GM21576 (cell line): ENCODE measurements around the gene C1orf159.
"Not testable (repeated sequence)": the region's sequence is repeated elsewhere in the genome, so short reads cannot be mapped to it uniquely, and the experiment has no call there.

Experiments used
- ATAC-seq: cut with Tn5 transposase; IDR thresholded peaks from one replicate; pipeline ENCODE4 v1.9.1; 2021; ENCODE audit warnings: mild to moderate bottlenecking, moderate library complexity; ENCODE audit not compliant: unreplicated experiment

C1orf159 gene

DNA sequence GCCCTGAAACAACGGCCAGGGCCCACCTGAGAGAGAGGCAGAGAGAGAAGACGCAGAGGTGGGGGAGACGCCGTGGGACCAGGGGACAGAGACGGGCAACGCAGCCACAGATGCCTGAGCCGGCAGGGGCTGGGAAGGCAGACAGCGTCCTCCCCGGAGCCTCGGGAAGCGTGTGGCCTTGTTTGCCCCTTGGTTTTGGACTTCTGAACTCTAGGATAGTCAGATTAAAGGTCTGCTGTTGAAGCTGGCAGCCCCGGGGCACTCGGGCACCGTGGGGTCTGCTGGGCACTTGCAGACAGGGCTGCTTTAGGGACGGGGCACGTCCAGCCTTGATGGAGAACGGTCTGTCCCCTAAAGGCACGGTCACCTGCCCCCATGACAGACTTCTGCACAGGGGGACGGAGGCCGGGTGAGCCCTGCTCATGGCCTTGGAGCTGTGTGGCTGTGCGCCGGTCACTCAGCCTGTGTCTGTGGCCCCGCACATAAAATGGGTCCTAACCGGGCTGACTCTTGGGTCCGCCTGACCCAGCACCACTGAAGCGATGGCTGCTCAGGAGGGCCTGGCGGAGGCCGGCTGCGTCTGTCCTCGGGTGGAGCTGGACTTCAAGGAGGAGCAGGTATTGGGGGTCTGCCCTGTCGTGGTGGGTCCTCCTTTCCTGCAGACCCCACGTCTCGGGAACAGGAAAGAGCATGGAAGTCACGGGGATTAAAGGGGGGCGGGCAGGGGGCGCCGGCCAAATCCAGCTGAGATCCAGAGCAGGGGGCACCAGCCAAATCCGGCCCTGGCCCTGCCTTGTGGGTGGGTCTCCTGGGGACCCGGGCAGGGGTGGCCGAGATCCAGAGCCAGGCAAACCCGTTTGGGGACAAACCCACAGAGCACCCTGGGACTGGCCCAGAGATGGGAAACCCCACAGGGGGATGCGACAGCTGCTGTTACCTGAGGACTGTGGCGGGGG lies 32.2 kb downstream of the C1orf159 start:
- ATAC-seq: no peak

DNA sequence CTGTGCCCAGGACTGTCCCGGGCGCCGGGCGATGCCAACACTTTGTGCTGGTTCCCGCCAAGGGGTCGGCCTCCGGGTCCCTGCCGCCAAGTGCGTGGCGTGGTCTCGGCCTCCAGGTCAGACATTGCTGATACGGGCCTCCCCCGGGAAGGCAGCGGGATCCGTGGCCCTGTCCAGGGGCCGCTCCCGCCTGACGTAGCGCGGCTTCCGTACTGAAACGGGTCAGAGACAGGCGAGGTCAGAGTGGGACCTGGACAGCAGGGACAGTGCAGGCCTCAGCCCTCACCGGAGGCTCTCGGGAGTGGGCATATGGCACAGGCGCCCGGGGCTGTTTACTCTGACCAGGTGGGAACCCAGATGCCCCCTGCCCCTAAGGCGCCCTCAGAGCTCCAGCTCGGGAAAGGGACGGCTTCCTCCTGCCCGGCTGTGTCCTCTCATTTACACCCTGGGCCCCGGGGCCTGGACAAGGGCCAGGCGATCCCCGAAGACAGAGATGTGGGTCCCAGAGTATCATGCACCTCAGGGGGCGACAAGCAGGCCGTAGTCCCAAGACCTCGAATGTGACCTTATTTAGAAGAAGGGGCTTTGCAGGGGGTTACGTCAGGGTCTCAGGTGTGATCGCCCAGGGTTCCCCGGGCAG lies 33.0 kb downstream of the C1orf159 start:
- no peak for ATAC-seq

DNA sequence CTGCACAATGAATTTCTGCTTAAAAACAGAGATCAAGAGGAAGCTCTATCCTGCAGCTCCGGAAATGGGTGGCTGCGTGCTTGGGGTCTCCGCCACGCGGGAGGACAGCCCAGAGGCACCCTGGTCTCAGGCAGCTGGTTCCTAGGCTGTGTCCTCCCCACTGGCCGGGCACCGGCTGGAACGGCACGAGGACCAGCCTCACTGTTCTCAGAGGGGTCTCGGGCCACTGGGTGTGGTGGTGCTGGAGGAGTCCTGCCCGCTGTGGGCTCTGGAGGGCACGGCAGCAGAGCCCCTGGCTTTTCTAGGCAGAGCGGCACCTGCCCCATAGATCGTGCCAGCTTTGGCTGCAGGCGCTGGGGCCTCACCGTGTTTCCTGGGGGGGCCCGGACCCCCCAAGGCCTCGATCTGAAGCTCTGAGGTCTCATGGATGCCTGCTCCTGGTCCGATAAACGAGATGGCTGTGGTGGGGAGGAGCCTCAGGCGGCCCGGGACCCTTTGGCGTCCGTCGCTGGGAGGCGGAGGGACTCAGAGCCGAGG lies 33.6 kb downstream of the C1orf159 start:
- ATAC-seq: no peak

DNA sequence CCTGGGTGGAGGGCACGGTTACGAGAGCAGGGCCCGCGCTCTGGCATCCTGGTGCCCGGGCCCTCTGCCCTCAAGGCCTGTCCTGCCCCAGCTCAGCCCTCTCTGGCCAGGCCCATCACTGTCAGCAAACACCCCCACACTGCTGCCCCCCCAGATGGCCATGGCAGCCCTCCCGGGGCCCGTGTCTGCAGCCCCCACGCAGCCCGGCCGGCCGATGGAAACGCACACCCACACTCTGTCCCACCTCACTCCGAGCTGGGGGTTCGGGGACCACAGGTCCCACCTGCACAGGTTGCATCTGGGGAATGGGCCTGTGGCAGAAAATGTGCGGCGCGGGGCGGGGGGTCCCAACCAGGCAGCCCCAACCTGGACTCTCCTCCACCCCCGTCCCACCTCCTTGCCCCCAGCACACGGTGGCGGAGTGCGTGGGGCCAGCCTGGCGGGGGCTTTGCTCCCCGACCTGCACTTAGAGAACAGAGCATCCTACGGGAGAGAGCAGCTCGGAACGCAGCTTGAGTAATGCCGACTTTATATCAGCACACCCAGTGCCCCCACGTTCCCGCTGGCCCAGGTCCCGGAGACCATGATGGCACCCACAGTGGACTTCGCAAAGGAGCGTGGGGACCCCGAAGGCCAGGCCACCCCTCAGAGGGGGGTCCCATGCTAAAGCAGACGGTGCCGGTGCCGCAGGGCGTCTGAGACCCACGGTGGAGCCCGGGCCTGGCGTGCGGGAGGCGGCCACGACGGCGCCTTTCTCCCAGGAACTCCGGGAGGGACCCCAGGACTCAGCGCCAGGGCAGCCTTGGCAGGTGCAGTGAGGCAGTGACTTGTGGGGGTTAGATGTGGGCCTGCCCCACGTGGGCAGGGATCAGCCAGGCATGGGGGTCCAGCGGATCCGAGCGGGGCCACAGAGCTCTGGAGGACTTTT lies 34.3 kb downstream of the C1orf159 start:
- ATAC-seq: no peak

DNA sequence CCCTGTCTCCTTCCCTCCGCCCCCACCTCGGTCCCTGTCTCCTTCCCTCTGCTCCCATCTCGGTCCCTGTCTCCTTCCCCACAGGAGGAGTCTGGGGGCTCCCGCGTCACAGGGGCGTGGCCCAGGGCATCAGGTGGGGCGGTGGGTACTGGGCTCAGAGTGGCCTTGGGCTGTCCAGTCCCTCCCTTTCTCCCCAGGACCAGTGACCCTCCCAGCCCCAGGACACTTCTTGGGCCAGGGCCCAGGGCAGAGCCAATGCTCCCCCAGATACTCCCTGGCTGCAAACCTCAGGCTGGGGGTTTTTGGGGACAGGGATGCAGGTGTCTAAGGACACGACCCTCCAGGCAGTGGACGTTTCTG lies 35.0 kb downstream of the C1orf159 start:
- no peak for ATAC-seq

DNA sequence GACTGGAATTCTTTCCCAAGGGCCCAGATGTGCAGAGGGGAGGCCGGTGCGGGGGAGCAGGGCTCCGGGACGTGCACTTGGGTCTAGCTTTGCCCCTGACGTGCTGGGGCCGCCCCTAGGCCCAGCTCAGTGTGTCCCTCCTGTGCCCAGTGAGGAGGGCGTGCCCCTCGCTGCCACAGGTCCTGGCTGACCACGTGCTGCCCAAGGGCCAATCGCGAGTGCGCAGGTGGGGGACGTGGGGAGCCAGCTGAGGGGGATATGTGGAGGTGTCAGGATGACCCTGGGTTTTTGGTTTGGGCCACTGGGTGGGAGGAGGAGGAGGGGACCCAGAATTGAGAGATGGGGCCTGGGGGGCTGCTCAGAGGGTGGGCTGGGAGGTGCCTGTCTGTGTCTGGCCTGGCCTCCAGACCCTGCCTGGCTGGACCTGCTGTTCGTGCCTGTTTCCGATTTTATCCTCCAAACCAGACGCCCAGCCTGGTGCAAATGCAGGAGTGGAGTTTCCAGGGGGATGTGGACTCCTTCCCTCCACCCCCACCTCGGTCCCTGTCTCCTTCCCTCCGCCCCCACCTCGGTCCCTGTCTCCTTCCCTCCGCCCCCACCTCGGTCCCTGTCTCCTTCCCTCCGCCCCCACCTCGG lies 35.6 kb downstream of the C1orf159 start:
- no peak for ATAC-seq

DNA sequence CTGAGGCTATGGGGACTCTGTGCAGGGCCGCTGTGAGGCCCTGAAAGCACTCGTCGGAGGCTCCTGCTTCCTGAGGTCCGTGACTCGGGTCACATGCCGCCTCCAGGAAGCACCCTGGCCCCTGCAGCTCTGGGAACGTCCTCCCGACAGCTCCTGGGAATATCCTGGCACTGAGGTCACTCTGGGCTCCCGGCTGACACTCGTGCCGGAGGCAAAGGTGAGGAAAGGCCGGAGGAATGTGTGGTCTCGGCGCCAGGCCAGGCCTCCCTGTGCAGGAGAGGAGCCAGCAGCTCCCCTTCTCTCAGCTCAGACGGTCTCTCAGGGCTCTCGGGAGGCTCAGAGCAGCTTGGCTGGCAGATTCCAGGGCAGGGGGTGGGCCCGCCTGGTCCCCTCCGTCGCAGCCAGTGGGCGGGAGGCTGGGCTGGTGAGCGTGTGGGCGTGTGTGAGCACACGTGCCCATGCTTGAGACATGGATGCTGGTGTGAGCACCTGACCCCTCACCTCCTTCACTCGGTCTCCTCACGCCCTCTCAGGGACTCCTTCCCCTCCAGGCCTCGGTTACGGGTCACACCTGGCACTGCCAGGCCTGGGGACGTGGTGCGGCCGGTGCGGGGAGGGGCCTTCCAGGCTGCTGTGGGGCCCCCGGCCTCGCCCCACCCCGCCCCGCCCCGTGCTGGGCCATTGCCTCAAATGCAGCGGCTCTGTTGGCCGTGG lies 36.3 kb downstream of the C1orf159 start:
- ATAC-seq: peak; percentile 54

DNA sequence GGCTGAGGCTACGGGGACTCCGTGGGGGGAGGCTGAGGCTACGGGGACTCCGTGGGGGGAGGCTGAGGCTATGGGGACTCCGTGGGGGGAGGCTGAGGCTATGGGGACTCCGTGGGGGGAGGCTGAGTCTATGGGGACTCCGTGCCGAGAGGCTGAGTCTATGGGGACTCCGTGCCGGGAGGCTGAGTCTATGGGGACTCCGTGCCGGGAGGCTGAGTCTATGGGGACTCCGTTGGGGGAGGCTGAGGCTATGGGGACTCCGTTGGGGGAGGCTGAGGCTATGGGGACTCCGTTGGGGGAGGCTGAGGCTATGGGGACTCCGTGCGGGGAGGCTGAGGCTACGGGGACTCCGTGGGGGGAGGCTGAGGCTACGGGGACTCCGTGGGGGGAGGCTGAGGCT lies 38.5 kb downstream of the C1orf159 start:
- not testable (repeated sequence) for ATAC-seq

DNA sequence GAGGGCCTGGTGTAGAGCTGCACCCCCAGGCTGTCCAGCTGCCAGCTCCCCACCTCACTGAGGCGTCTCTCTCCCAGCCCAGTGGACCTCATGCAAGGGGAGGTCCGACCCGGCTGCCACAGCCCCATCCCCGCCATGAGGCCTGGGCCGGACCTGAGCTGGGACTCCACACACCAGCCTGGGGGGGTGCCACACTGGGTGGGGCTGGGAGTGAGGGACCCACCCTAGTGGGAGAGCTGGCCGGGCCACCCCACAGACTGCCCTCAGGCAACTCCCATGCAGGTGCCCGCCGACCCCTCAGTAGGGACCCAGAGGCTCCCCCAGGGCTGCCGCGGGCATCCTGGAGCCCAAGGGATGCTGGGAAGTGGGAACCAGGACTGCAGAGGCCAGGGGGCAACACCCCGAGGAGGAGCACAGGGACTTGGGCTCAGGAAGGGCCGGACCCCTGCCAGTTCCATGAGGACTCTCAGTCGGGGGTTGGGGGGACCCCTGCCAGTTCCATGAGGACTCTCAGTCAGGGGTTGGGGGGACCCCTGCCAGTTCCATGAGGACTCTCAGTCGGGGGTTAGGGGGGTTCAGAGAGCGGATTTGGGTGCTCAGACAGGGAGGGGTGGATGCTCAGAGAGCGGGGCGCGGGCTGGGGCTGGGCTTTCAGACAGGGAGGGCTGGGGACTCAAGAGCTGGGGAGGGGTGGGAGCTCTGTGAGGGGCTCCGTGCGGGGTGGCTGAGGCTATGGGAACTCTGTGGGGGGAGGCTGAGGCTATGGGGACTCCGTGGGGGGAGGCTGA lies 40.5 kb downstream of the C1orf159 start:
- no peak for ATAC-seq

DNA sequence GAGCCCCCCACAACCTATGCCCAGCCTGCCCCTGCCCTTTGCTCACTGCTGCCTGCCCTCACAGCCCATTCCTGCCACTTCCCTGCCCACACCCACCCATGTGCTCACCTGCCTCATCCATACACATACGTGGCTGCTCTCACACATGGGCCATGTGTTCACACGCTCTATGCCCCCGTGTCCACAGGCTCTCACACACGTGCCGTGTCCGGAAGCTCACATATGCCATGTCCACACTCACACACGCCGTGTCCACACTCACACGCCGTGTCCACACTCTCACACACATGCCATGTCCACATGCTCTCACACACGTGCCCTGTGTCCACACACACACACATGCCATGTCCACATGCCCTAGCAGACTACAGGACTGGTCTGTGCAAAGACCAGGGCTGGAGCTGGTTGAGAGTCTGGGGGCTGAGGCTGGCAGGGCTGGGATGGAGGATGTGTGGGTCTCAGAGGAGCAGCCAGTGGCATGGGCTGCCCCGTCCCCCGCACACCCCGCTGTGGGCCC lies 41.2 kb downstream of the C1orf159 start:
- no peak for ATAC-seq

DNA sequence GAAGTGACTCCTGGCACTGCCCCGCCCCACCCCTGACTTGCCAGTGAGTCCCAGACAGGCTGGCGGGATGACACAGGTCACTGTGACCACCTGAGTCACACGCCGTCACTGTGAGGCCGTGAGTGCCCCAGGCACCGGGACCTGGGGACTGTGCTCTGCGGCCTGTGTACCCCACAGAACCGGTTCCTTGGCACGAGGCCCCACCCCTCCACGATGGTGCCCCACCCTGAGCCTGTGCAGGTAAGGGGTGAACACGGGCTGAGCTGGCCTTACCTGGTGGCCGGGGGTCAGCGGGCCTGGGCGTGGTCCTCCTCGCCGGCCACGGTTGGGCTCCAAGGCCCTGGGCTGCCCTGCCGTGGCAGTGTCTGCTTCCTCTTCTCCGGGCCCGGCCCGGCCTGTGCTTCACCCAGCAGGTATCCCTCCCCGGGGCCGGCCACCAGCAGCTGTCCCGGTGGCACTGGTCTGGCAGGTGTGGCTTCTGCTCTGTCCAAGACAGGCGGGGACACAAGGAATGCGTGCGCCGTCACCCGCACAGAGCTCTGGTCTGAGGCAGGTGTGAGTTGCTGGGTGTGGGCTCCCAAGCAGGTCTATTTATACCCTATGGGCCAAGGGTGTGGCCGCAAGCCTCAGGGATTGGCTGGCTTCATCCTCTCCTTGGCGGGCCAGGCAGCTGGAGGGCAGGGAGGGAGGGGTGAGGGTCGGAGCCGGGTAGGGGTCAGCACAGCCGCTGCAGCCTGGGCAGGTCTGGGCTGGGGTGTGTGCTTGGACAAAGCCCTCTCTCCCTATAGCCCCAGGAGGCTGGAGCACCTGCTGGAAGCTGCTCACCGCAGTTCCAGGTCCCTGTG lies 41.9 kb downstream of the C1orf159 start, which contains the start of gene RNF223:
RNF223 (minus strand) TSS at position 564 of the 845 bp plus-strand sequence. CDS start 1,740 bp downstream, outside the sequence.
- no peak for ATAC-seq

DNA sequence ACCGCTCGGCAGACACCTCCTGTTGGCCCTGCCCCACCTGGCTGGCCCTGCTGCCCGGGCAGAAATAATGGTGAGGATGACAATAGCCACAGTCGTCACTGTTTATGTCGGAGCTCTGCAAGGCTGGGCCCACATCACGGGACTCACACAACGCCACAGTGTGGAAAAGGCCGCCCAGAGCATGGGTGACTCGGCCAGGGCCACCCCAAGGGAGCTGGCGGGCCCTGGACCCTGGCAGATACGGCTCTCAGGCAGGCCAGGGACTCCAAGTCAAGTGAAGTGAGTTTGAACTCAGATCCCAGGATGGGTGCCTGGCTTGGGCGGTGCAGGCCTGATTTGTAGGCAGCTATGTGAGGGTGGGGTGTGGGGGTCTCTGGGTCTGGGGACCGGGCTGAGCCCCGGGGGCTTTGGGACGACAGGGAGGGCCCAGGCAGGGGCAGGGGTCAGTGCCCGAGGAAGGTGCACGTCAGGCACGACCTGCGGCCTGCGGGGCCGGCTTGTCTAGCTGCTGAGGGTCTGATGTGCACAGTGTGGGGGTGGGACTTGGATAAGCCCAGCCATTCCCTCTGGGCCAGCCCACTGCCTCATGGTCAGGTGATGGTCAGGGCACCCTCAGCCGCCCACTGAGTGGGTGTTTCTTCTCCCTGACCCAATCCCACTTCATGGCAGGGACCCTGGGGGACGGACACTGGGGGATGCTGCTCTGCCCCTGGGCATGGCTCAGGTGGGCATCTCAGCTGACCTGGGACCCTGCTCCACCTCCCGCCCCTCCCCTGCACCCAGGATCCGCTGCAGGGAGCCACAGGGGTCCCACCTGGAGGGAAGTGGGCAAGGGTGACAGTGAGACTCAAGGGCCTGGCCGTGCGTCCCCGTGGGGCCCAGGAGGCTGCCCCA lies 42.8 kb downstream of the C1orf159 start:
- no peak for ATAC-seq

DNA sequence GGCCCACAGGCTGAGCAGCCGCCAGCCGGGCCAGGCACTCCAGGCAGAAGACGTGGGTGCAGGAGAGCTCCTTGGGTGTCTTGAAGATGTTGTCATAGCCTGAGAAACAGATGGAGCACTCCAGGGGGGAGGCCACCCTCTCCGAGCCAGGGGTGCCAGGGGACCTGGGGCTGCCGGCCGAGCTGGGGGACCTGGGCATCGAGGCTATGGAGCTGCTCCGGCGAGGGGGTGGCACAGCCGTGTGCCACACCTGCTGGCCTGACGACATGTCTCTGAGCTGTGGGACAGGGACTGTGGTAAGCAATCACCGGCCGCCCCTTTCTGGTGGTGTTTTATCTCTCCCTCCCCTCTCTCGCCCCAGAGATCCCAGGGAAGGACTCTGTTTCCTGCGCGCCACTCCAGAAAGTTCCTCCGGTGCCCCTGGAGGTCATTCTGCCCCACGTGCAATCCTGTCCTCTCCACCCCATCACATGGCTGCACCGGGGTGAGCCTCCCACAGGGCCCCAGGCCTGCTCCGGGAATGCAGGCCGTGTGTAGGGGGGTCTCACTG lies 43.5 kb downstream of the C1orf159 start:
- no peak for ATAC-seq

DNA sequence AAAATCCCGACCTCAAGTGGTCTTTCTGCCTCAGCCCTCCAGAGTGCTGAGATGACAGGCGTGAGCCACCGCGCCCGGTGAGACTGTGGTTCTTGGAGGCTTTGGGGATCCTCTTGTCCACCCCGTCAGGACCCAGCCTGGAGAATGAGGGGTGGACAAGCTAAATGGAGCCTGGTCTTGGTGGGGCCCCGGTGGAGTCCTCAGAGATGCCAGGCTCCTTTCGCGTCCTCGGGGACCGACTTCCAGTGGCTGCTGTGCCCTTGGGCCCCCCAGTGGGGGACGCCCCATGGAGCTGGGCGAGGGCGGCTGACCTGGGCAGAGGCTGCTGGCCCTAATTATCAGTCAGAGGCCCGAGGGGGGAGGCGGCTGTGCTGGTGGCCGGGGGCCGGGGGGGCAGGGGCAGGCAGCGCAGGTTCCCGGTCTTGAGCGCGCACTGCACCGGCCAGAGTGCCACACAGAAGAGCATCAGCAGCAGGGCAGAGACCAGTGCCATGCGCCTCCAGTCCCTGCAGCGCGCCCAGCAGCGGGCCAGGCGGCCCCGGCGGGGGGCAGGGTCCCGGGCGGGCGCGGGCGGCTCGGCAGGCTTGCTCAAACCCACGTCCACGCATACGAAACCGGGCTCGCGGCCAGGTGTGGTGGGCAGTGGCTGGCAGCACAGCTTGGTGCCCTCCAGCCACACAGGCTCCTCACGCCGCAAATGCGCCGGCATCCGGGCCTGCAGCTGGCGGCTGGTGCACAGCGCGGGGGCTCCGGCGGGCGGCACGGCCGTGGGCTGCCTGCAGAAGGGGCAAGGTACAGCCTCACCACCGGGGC lies 44.2 kb downstream of the C1orf159 start:
- ATAC-seq: no peak
